Eye (tissue), 1 donor: ENCODE data around the gene CMTM4.

Experiments used
- DNase-seq: peaks from one replicate; pipeline ENCODE4 v3.0.0-alpha.2; 2015

Gene CMTM4

DNA sequence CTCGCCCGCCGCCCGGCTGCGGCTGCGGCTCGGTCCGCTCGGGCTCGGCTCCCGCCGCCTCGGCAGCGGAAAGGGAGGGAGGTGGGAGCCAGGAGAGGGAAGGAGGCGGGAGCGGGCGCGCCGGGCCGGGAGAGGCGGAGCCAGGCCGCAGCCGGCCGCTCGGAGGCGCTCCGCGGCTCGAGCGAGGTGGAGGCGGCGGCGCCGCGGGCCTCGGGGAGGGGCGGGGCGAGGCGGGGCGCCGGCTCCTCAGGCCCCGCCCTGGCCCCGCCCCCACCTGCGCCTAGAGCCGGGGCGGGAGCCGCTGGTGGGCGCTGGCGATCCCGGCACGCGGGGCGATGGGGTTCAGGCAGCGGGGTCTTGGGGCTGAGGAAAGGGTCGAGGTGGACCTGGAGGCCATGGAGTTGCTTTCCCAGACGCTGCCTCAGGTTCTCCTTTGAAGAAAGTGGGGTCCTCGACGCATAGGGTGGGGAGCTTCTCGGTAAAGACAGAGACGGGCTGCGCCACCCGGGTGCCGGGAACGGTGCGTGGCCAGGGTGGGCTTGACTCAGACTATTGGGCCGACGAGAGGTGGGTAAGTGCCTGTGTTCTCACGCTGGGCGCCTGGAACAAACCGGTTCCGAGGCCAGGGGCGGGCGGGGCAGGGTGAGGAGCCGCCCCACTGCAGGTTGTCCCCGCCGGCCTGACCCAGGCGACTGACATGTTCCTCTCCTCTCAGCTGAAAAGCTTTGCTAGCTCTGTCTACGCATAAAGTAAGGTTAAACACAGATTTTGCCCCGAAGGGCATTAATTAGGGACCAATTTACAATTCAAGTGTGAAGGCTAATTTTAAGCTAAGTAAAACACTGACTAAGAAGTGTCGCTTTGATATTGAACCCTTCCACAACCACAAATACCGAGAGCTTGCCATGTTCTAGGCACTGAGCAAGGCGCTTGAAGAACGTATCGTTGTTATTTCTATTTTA is at the start of gene CMTM4:
CMTM4 (minus strand) TSS at position 75 of the 962 bp plus-strand sequence. CDS start 218 bp downstream, outside the sequence.
- peak; percentile 94 for DNase-seq

DNA sequence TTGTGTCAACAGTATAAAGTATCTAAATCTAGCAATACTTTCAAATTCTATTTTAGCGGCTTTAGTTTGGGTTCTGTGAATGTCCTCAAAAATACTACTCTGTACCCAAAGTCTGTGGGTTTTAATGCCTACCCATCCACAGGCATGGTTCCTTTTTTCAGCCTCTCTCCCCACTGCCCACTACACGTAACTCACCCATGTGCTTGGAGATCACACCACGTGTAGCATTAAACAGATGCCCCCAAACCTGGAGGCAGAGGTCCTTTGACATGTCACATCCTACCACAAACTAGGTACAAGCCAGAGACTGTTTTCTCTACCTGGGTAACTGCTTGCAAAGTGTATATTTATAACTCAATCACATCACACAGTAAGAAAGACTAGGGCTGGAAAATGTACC is 49.5 kb upstream of the CMTM4 start:
- no peak for DNase-seq

DNA sequence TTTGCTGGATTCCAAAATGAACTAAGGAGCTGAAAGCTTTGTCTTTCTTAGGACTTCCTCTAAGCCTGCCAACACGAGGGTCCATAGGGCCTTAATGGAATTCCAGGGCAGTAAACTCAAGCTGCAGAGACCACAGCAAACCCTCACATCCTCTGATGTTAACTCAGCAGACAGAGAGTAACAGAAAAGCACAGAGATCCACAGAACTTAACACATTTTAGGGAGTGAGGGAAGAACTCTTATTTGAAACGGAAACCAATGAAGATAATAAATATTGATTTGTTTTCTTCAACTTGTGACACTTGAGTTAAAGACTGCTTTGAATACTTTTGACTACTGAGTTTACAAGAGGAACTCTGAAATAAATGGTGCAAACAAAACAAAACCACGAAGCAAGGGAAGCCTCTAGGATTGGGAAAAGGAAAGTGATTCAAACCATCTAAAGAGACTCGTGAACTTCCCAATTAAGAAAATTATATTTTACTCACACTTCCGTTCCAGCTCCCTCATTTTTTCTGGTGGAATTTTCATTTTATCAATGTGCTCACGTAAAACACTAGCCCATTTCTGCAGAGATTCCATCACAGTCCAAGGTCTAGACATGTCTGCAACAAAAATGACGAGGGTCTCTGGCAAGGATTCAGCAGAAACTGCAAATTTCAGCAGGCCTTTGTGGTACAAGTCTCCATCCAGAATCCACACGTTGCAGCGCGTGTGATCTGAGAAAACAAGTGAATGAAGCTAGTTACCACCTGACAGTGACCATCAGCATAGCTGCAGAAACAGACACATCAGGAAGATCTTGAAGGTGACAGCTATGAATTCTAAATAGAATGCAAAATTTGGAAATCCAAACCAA is 45.6 kb upstream of the CMTM4 start:
- no peak for DNase-seq

DNA sequence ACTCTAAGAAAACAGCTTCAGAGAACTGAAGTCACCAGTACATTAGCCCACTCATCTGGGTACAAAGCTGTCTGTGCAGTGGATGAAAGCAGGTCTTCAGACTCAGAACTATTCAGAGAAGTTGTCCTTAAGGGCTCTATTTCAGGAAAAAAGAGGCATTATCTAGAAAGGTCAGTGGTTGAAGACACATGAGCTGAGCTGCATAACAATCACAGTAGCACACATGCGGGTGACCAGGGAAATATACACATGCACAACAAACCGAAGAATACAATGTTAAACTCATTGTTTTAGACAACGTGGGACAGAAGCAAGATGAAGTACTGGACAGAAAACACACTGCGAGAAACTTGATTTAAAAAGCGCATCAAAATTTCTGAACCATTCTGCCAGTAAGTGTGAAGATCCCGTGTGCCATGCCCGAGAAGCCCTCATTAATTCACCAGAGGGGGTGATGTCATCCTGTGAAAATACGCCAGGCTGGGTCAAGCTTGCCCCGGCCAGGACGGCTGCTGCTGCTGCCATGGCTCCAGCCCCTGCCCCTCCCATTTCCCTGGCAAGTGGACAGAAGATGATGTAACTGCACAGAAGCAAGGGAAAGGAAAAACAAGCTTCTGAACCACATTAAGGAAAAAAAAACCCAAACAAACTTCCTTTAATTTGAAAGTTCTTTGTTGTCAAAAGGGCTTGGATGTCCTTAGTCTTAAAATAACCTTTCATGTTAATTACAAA is 44.8 kb upstream of the CMTM4 start:
- peak; percentile 66 for DNase-seq

DNA sequence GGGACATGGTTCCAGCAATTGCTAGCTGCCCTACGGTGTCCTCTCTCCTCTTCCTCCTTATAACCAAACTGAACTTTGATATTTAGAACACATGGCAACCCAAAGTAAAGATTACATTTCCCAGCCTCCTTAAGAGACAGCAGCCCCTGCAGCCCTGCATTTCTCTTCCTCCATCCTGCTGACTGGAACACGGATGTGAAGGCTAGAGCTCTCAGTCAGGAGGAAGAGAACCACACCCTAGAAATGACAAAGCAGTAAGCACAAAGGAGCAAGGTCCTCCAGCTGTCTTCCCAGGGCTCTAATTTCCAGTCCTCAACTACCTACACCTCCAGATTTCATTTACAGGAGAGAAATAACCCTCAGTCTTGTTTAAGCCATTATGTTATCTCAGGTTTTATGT is 44.0 kb upstream of the CMTM4 start:
- no peak for DNase-seq

DNA sequence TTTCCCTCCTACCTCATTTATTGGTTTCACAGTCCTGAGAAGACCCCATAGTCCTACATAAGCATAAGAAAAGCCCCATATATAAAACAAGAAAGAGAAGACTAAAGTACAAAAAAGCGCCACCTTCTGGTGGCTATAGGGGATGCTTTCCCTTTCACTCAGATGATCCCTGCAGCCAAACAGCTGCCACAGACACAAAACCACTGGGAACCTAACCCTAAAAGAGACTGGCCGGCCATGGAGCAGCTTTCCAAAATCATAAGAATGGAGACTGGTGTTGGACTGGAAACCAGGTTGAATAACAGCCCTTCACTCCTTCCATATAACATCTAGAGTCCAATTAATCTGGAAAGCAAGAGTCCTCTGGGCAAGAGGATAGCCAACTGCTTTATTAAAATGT is 43.5 kb upstream of the CMTM4 start:
- DNase-seq, result peak; percentile 61

DNA sequence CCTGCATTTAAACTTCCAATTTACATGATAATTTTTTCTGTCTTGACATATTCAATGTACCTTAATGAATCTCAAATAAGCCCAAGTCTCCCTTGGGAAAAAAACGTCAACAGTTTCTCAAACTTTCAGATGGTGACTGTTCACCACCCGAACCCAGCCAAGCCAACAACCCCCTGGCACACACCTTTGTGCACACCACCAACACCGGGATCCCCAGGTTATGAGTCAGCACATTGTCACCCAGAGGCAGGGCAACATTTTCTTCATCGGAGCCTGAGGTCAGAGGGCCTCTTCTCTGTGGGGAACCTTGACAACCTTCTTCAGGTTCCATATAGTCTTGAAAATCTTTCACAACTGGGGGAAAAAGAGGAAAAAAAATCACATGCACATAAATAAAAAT is 39.3 kb upstream of the CMTM4 start:
- DNase-seq, result no peak

DNA sequence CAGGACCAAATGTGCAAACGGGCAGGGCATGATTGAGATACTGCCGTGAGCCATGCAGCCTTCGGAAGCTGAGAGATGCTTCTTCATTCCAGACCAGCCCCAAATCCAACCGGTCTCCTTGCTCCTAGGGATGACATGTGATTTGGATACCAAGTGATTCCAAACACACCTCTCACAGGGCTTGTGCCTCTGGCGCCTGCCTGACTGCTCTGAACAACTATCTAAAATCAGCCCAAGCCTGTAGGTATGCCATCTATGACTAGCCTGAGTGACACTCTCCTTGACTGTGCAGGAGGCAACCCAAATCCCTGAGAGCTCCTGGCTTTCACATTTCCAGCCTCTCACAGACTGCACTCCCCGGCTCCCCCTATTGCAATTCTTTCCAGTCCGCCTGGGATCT is 34.6 kb upstream of the CMTM4 start:
- DNase-seq, result no peak

DNA sequence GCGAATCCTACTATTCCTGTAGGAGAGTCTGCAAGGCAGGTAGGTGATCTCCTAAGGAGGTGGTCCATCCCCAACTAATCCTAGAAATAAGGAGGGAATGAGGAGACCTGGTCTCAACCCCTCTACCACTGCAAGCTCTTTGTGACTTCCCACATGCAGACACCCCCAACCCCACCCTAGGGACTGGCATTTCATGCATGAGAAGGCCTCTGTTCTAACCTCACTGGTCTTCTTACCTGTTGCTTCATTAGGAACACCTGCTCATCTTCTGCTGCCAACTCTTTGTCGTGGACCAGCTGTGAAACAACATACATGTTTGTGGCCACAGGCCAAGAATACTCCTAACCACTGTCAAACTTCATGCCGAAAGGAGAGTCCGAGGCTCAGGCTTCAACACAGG is 32.3 kb upstream of the CMTM4 start:
- DNase-seq, result no peak

DNA sequence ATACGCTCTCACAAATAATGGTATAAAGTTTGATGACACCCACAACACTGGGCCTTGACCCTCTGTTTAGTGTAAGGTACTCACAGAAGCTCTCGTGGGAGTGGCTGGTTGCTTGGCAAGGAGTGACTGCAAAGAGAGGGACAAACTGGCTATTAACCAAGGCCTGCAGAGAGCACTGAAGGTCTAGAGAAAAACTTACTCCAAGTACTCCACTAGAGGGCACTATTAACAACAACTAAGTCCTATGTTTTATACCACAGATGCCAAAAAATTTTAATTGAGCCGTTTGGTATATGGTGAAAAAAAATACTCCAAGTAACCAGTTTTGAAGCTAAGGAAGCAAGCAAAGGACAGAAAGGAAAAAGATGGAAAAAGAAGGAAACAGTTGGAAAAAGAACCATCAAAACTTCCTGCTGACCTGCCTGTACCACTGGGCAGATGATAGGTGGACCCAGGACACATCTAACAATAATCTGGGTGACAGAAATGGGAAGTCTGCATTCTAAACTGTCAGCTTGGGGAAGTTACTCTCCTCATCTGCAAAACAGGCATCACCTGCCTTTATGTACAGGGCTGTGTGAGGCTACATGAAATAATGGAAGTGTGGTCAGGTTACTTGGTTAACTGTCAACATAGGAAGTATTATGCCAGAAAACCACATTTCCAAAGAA is 31.7 kb upstream of the CMTM4 start:
- DNase-seq, result peak; percentile 63

DNA sequence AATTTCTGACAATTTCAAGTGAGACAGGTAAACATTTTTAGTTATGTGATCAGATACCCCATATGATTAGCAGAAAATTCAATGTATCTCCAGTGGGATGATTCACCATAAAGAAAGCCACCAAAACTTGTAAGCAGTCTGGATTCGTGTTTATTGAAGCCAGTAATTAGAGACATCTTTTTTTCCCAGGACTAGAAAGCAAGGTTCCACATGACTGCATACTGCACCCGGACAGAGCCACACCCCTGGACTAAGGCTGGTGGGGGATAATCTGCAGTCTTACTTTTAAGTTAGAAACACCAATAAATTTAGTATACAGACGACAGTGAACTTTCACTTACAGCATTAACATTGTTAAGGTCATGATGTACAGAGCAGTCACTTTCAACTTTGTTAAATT is 24.2 kb upstream of the CMTM4 start:
- no peak for DNase-seq

DNA sequence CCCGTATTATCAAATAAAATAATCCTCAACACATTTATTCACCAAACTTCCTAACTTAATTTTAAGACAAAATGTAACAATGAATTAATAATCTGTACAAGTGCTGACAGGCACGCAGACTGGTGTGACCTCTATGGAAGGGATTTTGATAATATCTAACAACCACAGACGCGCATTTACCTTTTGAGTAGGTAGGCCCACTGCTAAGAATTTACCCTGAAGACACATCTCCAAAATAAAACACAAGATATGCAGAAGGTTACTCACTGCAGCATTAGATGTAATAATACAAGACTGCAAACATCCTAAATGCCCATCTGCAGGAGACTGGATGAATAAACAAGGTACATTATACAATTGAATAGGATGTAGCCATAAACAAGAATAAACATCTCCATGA is 22.7 kb upstream of the CMTM4 start:
- DNase-seq, result no peak

DNA sequence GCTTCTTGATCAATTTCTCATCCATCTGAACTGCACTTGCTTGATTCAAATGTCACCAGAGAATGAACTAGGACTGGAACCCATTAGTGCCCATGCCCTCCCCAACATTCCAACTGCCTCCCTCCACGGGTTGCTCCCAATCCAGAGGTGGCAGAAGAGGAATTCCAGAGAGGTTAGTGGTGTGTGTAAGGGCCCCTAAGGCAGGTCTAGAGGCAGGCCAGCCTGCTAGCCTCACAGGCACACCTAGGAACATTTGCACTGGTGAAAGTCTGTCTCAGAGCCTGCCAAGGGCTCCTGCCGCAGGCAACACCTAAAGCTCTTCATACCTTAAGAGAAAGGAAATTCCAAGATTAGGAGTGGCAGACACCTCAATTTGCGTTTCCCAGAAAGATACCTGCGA is 21.2 kb upstream of the CMTM4 start:
- DNase-seq, result no peak

DNA sequence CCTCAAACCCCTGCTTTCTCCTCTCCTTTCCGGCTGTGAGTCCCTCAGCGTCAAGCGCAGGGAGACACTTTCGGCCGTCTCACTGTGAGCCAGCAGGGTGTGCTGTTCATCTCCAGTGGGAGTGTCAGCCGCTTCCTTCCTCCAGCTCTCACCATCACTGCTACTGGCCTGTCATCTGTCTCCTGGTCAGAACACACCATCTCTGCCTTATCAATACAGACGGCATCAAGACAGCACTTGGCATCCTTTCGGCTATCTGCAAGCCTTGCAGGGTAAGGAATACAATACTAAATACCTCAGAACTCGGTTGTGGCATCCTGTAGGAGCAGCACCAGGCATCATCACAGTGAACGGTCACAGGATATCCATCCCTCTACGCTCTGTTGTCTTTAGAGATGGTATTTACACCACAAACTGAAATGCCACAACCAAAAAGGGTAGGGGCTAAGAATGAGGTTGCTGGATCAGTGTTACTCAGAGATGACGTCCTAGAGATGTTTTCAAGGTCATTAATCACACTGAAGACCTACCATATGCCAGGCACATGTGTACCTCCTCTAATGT is 20.7 kb upstream of the CMTM4 start:
- peak; percentile 41 for DNase-seq

DNA sequence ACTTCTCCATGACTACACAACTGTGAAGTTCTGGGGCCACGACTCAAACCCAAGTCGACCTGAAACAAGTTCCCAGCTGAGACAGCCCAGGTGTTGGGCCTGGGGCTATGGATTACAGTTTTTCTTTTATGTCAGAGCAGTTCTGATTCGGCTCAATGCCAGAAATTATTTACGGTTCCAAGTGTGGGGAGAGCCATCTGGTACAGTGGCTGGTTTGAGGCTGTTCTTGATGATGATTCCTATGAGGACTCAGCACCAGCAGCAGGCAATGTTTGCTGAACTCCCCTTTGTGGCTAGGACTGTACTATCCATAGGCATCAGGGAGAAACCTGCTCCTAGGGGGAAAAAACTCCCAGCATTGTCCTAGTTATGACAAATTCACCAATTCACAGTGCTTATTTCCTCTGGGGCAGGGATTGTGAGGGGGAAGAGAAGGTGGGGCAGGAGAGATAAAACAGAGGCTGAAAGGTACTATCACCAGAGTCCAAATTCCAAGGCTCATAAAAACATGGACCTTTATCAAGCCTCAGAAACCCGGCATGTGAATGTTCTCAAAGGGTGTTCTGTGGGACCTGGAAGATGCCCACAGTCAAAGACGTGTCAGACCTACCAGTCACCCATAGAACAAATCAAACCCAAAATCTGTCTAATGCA is 18.2 kb upstream of the CMTM4 start:
- DNase-seq, result peak; percentile 56

DNA sequence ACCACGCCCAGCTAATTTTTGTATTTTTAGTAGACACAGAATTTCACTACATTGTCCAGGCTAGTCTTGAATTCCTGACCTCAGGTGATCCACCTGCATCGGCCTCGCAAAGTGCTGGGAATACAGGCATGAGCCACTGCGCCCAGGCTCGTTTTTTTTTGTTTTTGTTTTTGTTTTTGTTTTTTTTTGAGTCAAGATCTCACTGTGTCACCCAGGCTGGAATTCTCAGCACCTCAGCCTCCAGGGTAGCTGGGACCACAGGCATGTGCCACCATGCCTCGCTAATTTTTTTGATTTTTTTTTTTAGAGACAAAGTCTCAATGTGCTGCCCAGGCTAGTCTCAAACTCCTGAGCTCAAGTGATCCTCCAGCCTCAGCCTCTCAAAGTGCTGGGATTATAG is 17.5 kb upstream of the CMTM4 start:
- DNase-seq, result no peak

DNA sequence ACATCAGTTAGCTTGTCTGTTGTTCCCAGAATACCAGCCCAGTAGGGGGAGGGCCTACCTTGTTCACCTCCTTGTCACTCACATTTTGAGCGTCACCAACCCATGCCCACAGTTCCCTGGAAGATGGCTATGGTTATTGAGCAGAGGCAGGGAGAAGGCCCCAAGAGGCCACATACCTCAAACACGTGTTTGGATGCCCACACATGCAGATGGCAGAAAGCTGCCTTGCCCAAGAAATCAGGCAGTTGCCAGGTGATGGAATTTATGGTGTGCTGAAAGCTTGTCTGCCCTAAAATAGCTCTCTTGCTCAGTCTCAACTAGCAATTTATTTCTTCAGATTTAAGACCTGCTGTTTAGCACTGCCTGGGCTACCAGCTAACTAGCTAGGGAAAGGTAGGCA is 16.5 kb upstream of the CMTM4 start:
- DNase-seq, result no peak

DNA sequence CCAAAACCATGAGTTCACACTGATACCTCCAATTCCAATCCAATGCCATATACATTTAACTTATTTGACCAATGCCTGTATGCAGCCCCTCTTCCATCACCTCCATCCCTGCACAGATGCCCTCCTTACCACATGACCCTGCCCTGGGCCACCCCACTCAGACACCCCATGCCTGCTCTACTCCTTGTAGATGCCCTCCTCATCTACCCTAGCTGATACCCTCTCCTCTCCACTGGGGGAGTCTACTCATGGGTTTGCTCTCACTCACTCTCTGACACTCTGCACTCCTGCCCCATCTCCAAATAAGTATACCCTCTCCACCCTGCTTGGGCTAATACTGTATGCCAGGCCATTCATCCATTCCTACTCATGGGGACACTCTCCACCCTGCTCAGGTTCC is 16.0 kb upstream of the CMTM4 start:
- DNase-seq, result no peak

DNA sequence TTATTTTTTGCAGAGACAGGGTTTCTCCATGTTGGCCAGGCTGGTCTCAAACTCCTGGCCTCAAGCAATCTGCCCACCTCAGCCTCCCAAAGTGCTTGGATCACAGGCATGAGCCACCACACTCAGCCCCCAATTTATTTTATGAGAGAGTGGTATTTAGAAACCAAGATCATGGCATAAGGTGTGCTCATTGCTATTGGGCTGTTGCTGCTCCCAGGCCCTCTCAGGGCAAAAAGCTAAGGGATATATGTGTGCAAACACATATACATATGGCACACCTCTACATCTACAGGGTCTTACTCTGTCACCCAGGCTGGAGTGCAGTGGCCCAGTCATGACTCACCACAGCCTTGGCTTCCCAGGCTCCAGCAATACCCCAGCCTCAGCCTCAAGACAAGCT is 15.0 kb upstream of the CMTM4 start:
- DNase-seq, result no peak

DNA sequence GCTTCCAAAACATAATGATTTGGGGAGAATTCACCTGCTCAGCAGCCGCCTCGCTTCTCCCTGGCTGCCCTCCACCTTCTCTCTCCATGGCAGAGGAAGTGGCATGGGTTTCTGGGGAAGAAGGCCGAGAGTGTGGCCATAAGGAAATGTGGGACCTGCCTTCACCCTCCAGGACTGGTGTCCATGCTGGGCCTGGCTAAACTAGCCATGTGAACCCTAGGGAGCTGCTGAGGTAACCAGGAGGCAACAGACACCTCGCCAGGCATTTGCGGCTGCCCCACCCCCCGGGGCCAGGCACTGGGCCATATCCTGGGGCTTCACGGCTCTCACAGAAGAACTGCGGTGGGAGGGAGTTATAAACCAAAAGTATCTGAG is 9.9 kb upstream of the CMTM4 start:
- DNase-seq, result no peak

DNA sequence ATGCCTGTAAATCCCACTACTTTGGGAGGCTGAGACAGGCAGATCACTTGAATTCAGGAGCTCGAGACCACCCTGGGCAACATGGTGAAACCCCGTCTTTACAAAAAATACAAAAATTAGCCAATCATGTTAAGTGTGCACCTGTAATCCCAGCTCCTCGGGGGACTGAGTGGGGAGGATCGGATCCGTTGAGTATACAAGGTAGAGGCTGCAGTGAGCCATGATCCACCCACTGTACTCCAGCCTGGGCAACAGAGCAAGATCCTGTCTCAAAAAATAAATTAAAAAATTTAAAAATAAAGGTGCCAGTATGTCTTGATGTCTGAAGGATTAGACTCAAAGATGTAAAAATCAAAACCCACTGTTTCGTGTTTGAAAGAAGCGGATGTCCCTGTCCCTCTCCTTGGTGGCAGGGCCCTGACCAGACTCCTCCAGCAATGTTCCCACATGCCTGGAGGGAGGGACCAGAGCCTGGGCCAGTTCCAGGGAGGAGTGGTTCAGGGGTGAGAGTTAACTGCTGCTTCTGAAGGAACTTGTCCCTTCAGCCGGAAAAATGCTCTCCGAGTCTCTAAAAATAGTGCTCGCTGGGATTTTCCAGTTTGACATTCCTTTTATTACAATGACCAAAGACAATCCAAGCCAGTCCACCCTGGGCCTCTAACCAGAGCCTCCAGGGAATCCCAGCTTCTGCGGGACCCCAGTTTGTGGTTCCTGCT is 9.4 kb upstream of the CMTM4 start:
- no peak for DNase-seq
